HG03175 (cell line): ENCODE data around the gene MAP4K2.

Source experiments
- ATAC-seq: cut with Tn5 transposase; IDR thresholded peaks from one replicate; pipeline ENCODE4 v1.9.1; 2021; ENCODE audit warnings: mild to moderate bottlenecking, moderate library complexity; ENCODE audit not compliant: unreplicated experiment

MAP4K2 gene

GRCh38 chr11:64793271-64794160 lies 9.5 kb downstream of the MAP4K2 start:
- ATAC-seq = no peak

GRCh38 chr11:64792482-64792881 lies 10.5 kb downstream of the MAP4K2 start:
- no peak for ATAC-seq

- ATAC-seq = no peak
Observed at GRCh38 chr11:64791781-64792291, 11.2 kb downstream of the MAP4K2 start.

- ATAC-seq = no peak
Observed at GRCh38 chr11:64790205-64791095, 12.6 kb downstream of the MAP4K2 start.

GRCh38 chr11:64789331-64790204 lies 13.4 kb downstream of the MAP4K2 start:
- no peak for ATAC-seq

- ATAC-seq = no peak
Observed at GRCh38 chr11:64788321-64789215, 14.4 kb downstream of the MAP4K2 start.

- ATAC-seq = no peak
Observed at GRCh38 chr11:64787526-64788320, 15.3 kb downstream of the MAP4K2 start.

GRCh38 chr11:64786308-64786707 lies 16.7 kb downstream of the MAP4K2 start:
- no peak for ATAC-seq

- ATAC-seq = no peak
Observed at GRCh38 chr11:64784813-64785581, 18.0 kb downstream of the MAP4K2 start.

GRCh38 chr11:64778473-64779298 lies 24.3 kb downstream of the MAP4K2 start, which contains the start of gene SF1:
Gene SF1, minus strand, starts transcription at chr11:64778542. Its CDS starts 150 bp downstream, at chr11:64778392.
- ATAC-seq = peak; percentile 84

- peak; percentile 11 for ATAC-seq
Observed at GRCh38 chr11:64778223-64778472, 24.9 kb downstream of the MAP4K2 start.

GRCh38 chr11:64777449-64778222 lies 25.4 kb downstream of the MAP4K2 start:
- no peak for ATAC-seq

GRCh38 chr11:64776875-64777274 lies 26.1 kb downstream of the MAP4K2 start:
- no peak for ATAC-seq

- ATAC-seq = no peak
Observed at GRCh38 chr11:64776425-64776824, 26.6 kb downstream of the MAP4K2 start.

GRCh38 chr11:64774144-64774543 lies 28.9 kb downstream of the MAP4K2 start:
- no peak for ATAC-seq

- ATAC-seq = no peak
Observed at GRCh38 chr11:64772303-64773018, 30.6 kb downstream of the MAP4K2 start.
